ENCODE measurements around the gene ARHGEF2.

ARHGEF2 gene

GRCh38 chr1:155977690-155978324 is 540 bp downstream of the ARHGEF2 start:
- in situ Hi-C loops (cut with HindIII; ENCODE audit: low sequenced_read_pairs): no loop called here
- TF ChIP-seq CTCF (IDR thresholded peaks at IDR 0.05; ENCODE audit: low read depth, low read length, missing control alignments): no peak
- H3K4me3 ChIP-seq (ENCODE audit: low read depth, low read length): peak overlapping the region; percentile 89
- DNase-seq (ENCODE audit: low read depth): no peak

- in situ Hi-C loops (cut with HindIII; ENCODE audit: low sequenced_read_pairs): no loop called here
- TF ChIP-seq CTCF (IDR thresholded peaks at IDR 0.05; ENCODE audit: low read depth, low read length, missing control alignments): no peak
- peak overlapping the region; percentile 89 for H3K4me3 ChIP-seq (ENCODE audit: low read depth, low read length)
- DNase-seq (ENCODE audit: low read depth): no peak
Observed at GRCh38 chr1:155976913-155977689, 1.2 kb downstream of the ARHGEF2 start.

GRCh38 chr1:155976062-155976912 is 2.1 kb downstream of the ARHGEF2 start:
- peak overlapping the region; percentile 89 for H3K4me3 ChIP-seq (ENCODE audit: low read depth, low read length)
- DNase-seq (ENCODE audit: low read depth): peak; percentile 40
- in situ Hi-C loops (cut with HindIII; ENCODE audit: low sequenced_read_pairs): no loop called here
- no peak for TF ChIP-seq CTCF (IDR thresholded peaks at IDR 0.05; ENCODE audit: low read depth, low read length, missing control alignments)

GRCh38 chr1:155975375-155976061 is 2.8 kb downstream of the ARHGEF2 start:
- peak overlapping the region; percentile 89 for H3K4me3 ChIP-seq (ENCODE audit: low read depth, low read length)
- no peak for DNase-seq (ENCODE audit: low read depth)
- in situ Hi-C loops (cut with HindIII; ENCODE audit: low sequenced_read_pairs): no loop called here
- no peak for TF ChIP-seq CTCF (IDR thresholded peaks at IDR 0.05; ENCODE audit: low read depth, low read length, missing control alignments)

- peak overlapping the region; percentile 89 for H3K4me3 ChIP-seq (ENCODE audit: low read depth, low read length)
- in situ Hi-C loops (cut with HindIII; ENCODE audit: low sequenced_read_pairs): no loop called here
- DNase-seq (ENCODE audit: low read depth): no peak
- no peak for TF ChIP-seq CTCF (IDR thresholded peaks at IDR 0.05; ENCODE audit: low read depth, low read length, missing control alignments)
Observed at GRCh38 chr1:155974208-155975115, 3.9 kb downstream of the ARHGEF2 start.

Measured in astrocyte of the cerebellum (primary cell).